K562 (cell line): Measurements from ENCODE around the gene CCL15. TPM values are rescaled to one million over a fixed set of nuclear protein-coding genes. Genes with fewer than 3 reads are reported as not detected.

ENCODE experiments used
- ATAC-seq: fragments of 200-7000 bp; cut with Tn5 transposase; 3 replicates; pipeline ENCODE4 v1.9.1; 2020; ENCODE audit warnings: moderate library complexity
- BruUV-seq: library from RNA; stranded (reverse); fragments of 400-500 nt; replicated peaks from 2 replicates; lab custom pipeline; 2021; lab: Mats Ljungman, UMichigan
- CTCF ChIA-PET: fragments of 300-600 bp; formaldehyde crosslinking; extraction: SDS; loops from one replicate; lab custom pipeline; 2021; ENCODE audit warnings: low intra/inter-chr PET ratio; lab: Yijun Ruan, JAX
- POLR2A ChIA-PET: fragments of 300-600, 350-650 bp; sonication (Branson Sonifier 250); formaldehyde crosslinking; extraction: SDS; loops from one replicate; lab custom pipeline; 2021; ENCODE audit warnings: antibody characterized with exemption, inconsistent platforms; lab: Yijun Ruan, JAX
- DNase-seq, 4 experiments: peaks; one replicate each; pipeline versions ENCODE4 v3.0.0 to v3.0.0-alpha.2; 2011 to 2018; ENCODE audit warnings: low spot score in 3 of 4, mixed read lengths in 3 of 4; ENCODE audit errors: extremely low read depth in 1 of 4
- FAIRE-seq: peaks from 2 replicates; lab custom pipeline; 2011; peaks lifted over from hg19 to GRCh38; lab: Jason Lieb, UNC
- H2AFZ ChIP-seq: 2 replicates; pipeline ENCODE4 v1.6.0; 2011; ENCODE audit warnings: low read depth, low read length, control low read depth, inconsistent platforms
- H3K27ac ChIP-seq: fragments of 200-600 bp; 3 replicates; pipeline ENCODE4 v1.8.0; 2011; ENCODE audit warnings: low read depth, mild to moderate bottlenecking, control low read depth, inconsistent platforms, low read length, moderate library complexity, mixed read lengths; ENCODE audit errors: extremely low read depth
- H3K27me3 ChIP-seq, 2 experiments: fragments of 300-600 bp in 1 of 2; 2 replicates in 1 of 2; 3 replicates in 1 of 2; pipeline versions ENCODE4 v1.6.0 to v1.8.0; 2011; ENCODE audit warnings: inconsistent platforms in 2 of 2, low read length in 2 of 2, mild to moderate bottlenecking in 1 of 2, mixed read lengths in 1 of 2, moderate library complexity in 1 of 2; ENCODE audit not compliant: control insufficient read depth in 2 of 2, insufficient read depth in 2 of 2
- H3K36me3 ChIP-seq: fragments of 300-600 bp; 3 replicates; pipeline ENCODE4 v1.8.0; 2011; ENCODE audit warnings: mild to moderate bottlenecking, low read length, inconsistent platforms; ENCODE audit not compliant: control insufficient read depth, insufficient read depth
- H3K4me1 ChIP-seq, 2 experiments: fragments of 200-600 bp in 1 of 2; replicated peaks in 1 of 2; 2 replicates in 1 of 2; 3 replicates in 1 of 2; pipeline versions ENCODE4 v1.5.1 to v1.8.0; 2011; ENCODE audit warnings: inconsistent platforms in 2 of 2, low read length in 2 of 2, mild to moderate bottlenecking in 1 of 2, mixed read lengths in 1 of 2, moderate library complexity in 1 of 2; ENCODE audit not compliant: control insufficient read depth in 2 of 2, insufficient read depth in 2 of 2
- H3K4me2 ChIP-seq: 2 replicates; pipeline ENCODE4 v1.6.1; 2011; ENCODE audit warnings: low read length, control low read depth, inconsistent platforms, mixed read lengths; ENCODE audit not compliant: insufficient read depth
- H3K4me3 ChIP-seq: fragments of 200-600 bp; sonication (generic), shearing (Covaris generic); 2 replicates; pipeline ENCODE4 v1.5.1; 2016; ENCODE audit warnings: control low read depth, inconsistent platforms
- H3K79me2 ChIP-seq: fragments of 200-600 bp; 3 replicates; pipeline ENCODE4 v1.8.0; 2011; ENCODE audit warnings: low read length, inconsistent platforms; ENCODE audit not compliant: control insufficient read depth, insufficient read depth
- H3K9ac ChIP-seq, 2 experiments: 2 replicates each; pipeline versions ENCODE4 v1.6.0 to v1.6.1; 2011; ENCODE audit warnings: low read depth in 2 of 2, low read length in 2 of 2, control low read depth in 1 of 2, inconsistent platforms in 1 of 2, mild to moderate bottlenecking in 1 of 2, mixed read lengths in 1 of 2; ENCODE audit not compliant: insufficient read depth in 1 of 2
- H3K9me1 ChIP-seq: one replicate; pipeline ENCODE4 v1.6.0; 2011; ENCODE audit warnings: inconsistent platforms, mild to moderate bottlenecking, low read length, moderate library complexity; ENCODE audit not compliant: control insufficient read depth, insufficient read depth
- H3K9me3 ChIP-seq: replicated peaks from 2 replicates; pipeline ENCODE4 v1.5.1; 2011; ENCODE audit warnings: low read depth, low read length, inconsistent platforms; ENCODE audit not compliant: control insufficient read depth, insufficient read depth
- H4K20me1 ChIP-seq: replicated peaks from 2 replicates; pipeline ENCODE4 v1.6.1; 2011; ENCODE audit warnings: low read length, inconsistent platforms, mixed read lengths; ENCODE audit not compliant: control insufficient read depth, insufficient read depth
- GABPB1 ChIP-seq: sonication (generic); formaldehyde crosslinking; IDR thresholded peaks from 2 replicates; pipeline ENCODE4 v1.8.0; 2022; ENCODE audit warnings: mild to moderate bottlenecking, missing genetic modification reagents
- LARP7 ChIP-seq: fragments of 450-650 bp; IDR thresholded peaks from 2 replicates; pipeline ENCODE4 v1.6.1; 2016
- RFX7 ChIP-seq: fragments of 250-450 bp; sonication (Bioruptor Pico); IDR thresholded peaks from 2 replicates; pipeline ENCODE4 v1.5.1; 2021; ENCODE audit warnings: mild to moderate bottlenecking
- ZBTB43 ChIP-seq: sonication (generic); formaldehyde crosslinking; IDR thresholded peaks from 2 replicates; pipeline ENCODE4 v1.8.0; 2023; ENCODE audit warnings: mild to moderate bottlenecking, missing genetic modification reagents
- ZNF561 ChIP-seq: fragments of 450-650 bp; formaldehyde crosslinking; conservative IDR thresholded peaks from 2 replicates; pipeline ENCODE4 v1.4.0; 2020; ENCODE audit warnings: mild to moderate bottlenecking, moderate library complexity
- WGBS: fragments of 100-300 bp; shearing (Covaris generic); methylation state at CpG from one replicate; pipeline ENCODE4 v1.1.6; 2016; ENCODE audit warnings: low coverage, mixed read lengths; ENCODE audit not compliant: insufficient coverage; ENCODE audit errors: missing lambda C conversion rate; 5-methylcytosine and 5-hydroxymethylcytosine counted together
- in situ Hi-C: fragments of 300-500 bp; cut with MboI; formaldehyde crosslinking; loops from 4 replicates; pipeline ENCODE4 v1.15.0; 2018; ENCODE audit warnings: inconsistent platforms, mixed read lengths
- intact Hi-C: fragments of 100-400 bp; cut with micrococcal nuclease; formaldehyde crosslinking; loops from 2 replicates; pipeline ENCODE4 v1.14.2; 2022
- polyA plus RNA-seq, 8 experiments: library from polyadenylated mRNA; depleted of rRNA in 4 of 8; stranded (reverse) in 5 of 8; unstranded in 3 of 8; fragments of >200 nt; fragmentation: Nextera tagmentation in 2 of 8; fragmentation: Illumina TruSeq in 1 of 8; extraction: Ambion mirVana in 2 of 8; extraction: Trizol in 1 of 8; gene quantifications; 2 replicates each; pipeline versions ENCODE4 v1.2.1 to v1.2.3, GENCODE V29; 2011 to 2014; ENCODE audit warnings: inconsistent platforms in 1 of 8, missing spikeins in 1 of 8
- total RNA-seq, 7 experiments: library from RNA; depleted of rRNA in 6 of 7; stranded (reverse); fragments of >200 nt in 6 of 7; fragmentation: Illumina TruSeq in 2 of 7; extraction: Trizol in 2 of 7; gene quantifications; 2 replicates each; pipeline versions ENCODE4 v1.2.1 to v1.2.3, GENCODE V29; 2011 to 2021; ENCODE audit warnings: low replicate concordance in 1 of 7
- TF ChIP-seq, protein P1 (sequence below): fragments of 450-650 bp; IDR thresholded peaks from 2 replicates; pipeline ENCODE4 v1.6.1; 2017; ENCODE audit warnings: mild to moderate bottlenecking, moderate library complexity

Gene CCL15
- total and polyA plus RNA-seq, 9 of the 15 experiments (the other 6 are each of a cell fraction or from before 2014, with no cell fraction given): not detected

- intact Hi-C loops (no loop called here), in situ Hi-C loops (no loop called here)
- peaks cover 3 to 5% of the 10 kb centered on the region in 2 experiments; a peak in 1 of 5 replicates for H3K27me3 ChIP-seq
- DNase-seq: no peak
- no peak for TF ChIP-seq GABPB1 (CRISPR knock-in tag)
- TF ChIP-seq LARP7: no peak
- no peak for TF ChIP-seq ZNF561
- TF ChIP-seq ZBTB43 (CRISPR knock-in tag): no peak
- no peak for TF ChIP-seq RFX7
- TF ChIP-seq, protein P1, sequence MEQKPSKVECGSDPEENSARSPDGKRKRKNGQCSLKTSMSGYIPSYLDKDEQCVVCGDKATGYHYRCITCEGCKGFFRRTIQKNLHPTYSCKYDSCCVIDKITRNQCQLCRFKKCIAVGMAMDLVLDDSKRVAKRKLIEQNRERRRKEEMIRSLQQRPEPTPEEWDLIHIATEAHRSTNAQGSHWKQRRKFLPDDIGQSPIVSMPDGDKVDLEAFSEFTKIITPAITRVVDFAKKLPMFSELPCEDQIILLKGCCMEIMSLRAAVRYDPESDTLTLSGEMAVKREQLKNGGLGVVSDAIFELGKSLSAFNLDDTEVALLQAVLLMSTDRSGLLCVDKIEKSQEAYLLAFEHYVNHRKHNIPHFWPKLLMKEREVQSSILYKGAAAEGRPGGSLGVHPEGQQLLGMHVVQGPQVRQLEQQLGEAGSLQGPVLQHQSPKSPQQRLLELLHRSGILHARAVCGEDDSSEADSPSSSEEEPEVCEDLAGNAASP: no peak
- TF ChIP-seq, all 486 proteins: peak for 0
- Histone ChIP-seq H3K4me1 (no peaks in the 10 kb centered on the region), H3K9me1 (no peaks in the 10 kb centered on the region), H3K4me3 (no peak overlapping the region), H3K36me3 (no peaks in the 10 kb centered on the region), H4K20me1 (no peaks in the 10 kb centered on the region), H3K9ac (no peak overlapping the region), H3K9me3 (no peaks in the 10 kb centered on the region), H3K27ac (no peak overlapping the region), H3K79me2 (no peaks in the 10 kb centered on the region), H3K4me2 (no peak overlapping the region), H2AFZ (no peak overlapping the region)
- WGBS: 1% methylated on average over 6 of the region's 6 CpGs
- ATAC-seq (no peak), FAIRE-seq (no peak)
- CTCF ChIA-PET: no interaction called here
- POLR2A ChIA-PET: no interaction called here
- BruUV-seq: no TSS peak
Measured at GRCh38 chr17:36024106-36024869, 22.9 kb upstream of the CCL15 start.
